HL-60 (cell line): ENCODE data around the gene CACNG6.

Source experiments
- DNase-seq, 2 experiments: peaks; one replicate each; pipeline ENCODE4 v3.0.0-alpha.2; 2010 to 2020; ENCODE audit warnings: low read depth in 1 of 2, low spot score in 1 of 2
- H3K27ac ChIP-seq: fragments of 250-450 bp; sonication (Bioruptor Pico); replicated peaks from 2 replicates; pipeline ENCODE4 v1.5.1; 2020; ENCODE audit warnings: mild to moderate bottlenecking, moderate library complexity
- H3K27me3 ChIP-seq: fragments of 250-450 bp; sonication (Bioruptor Pico); 2 replicates; pipeline ENCODE4 v1.5.1; 2021; ENCODE audit warnings: mild to moderate bottlenecking, moderate library complexity; ENCODE audit not compliant: insufficient read depth, poor library complexity, severe bottlenecking
- H3K4me3 ChIP-seq: replicated peaks from 2 replicates; pipeline ENCODE4 v1.5.1; 2011; ENCODE audit warnings: mild to moderate bottlenecking, control low read depth, low read length; ENCODE audit not compliant: insufficient read depth
- CTCF ChIP-seq: IDR thresholded peaks from one replicate; pipeline ENCODE4 v1.5.1; 2011; ENCODE audit warnings: low read length, control low read depth, inconsistent platforms; ENCODE audit not compliant: insufficient read depth
- GABPA ChIP-seq: IDR thresholded peaks from 2 replicates; pipeline ENCODE4 v1.6.1; 2012; ENCODE audit warnings: low read depth
- POLR2AphosphoS5 ChIP-seq: IDR thresholded peaks from 2 replicates; pipeline ENCODE4 v1.6.1; 2012; ENCODE audit warnings: low read depth
- REST ChIP-seq: IDR thresholded peaks from 2 replicates; pipeline ENCODE4 v1.6.1; 2012; ENCODE audit warnings: low read depth; ENCODE audit not compliant: insufficient replicate concordance
- SPI1 ChIP-seq: IDR thresholded peaks from 2 replicates; pipeline ENCODE4 v1.6.1; 2012; ENCODE audit warnings: low read depth, mild to moderate bottlenecking, borderline replicate concordance

CACNG6 gene

GRCh38 chr19:54029301-54029700 is 37.9 kb downstream of the CACNG6 start:
- DNase-seq = peak in 1 of 2 experiments; percentile 26
- H3K4me3 ChIP-seq = no peak overlapping the region
- no peaks in the 10 kb centered on the region for H3K27me3 ChIP-seq
- no peak for TF ChIP-seq GABPA
- TF ChIP-seq POLR2AphosphoS5 = no peak
- TF ChIP-seq REST = no peak
- TF ChIP-seq SPI1 = no peak
- no peak for TF ChIP-seq CTCF
- no peak overlapping the region for H3K27ac ChIP-seq

GRCh38 chr19:54029930-54030490 is 38.6 kb downstream of the CACNG6 start:
- peak in 1 of 2 experiments; percentile 65 for DNase-seq
- no peak overlapping the region for H3K27ac ChIP-seq
- no peak overlapping the region for H3K4me3 ChIP-seq
- TF ChIP-seq CTCF (peak; percentile 75), SPI1 (no peak), REST (no peak)
- no peaks in the 10 kb centered on the region for H3K27me3 ChIP-seq

GRCh38 chr19:54030895-54031586 is 39.6 kb downstream of the CACNG6 start:
- no peak for DNase-seq
- no peak overlapping the region for H3K27ac ChIP-seq
- H3K27me3 ChIP-seq = no peaks in the 10 kb centered on the region
- no peak for TF ChIP-seq GABPA
- no peak for TF ChIP-seq POLR2AphosphoS5
- no peak for TF ChIP-seq CTCF
- no peak for TF ChIP-seq SPI1
- no peak for TF ChIP-seq REST
- H3K4me3 ChIP-seq = no peak overlapping the region
